ENCODE data around the gene PLK3. TPM values are rescaled to one million over a fixed set of nuclear protein-coding genes. Genes with fewer than 3 reads are reported as not detected.
"Not testable (repeated sequence)": the region's sequence is repeated elsewhere in the genome, so short reads cannot be mapped to it uniquely, and the experiment has no call there.

Gene PLK3
- total RNA-seq, 1 donor from 2014 or later: 26.1 TPM

DNA sequence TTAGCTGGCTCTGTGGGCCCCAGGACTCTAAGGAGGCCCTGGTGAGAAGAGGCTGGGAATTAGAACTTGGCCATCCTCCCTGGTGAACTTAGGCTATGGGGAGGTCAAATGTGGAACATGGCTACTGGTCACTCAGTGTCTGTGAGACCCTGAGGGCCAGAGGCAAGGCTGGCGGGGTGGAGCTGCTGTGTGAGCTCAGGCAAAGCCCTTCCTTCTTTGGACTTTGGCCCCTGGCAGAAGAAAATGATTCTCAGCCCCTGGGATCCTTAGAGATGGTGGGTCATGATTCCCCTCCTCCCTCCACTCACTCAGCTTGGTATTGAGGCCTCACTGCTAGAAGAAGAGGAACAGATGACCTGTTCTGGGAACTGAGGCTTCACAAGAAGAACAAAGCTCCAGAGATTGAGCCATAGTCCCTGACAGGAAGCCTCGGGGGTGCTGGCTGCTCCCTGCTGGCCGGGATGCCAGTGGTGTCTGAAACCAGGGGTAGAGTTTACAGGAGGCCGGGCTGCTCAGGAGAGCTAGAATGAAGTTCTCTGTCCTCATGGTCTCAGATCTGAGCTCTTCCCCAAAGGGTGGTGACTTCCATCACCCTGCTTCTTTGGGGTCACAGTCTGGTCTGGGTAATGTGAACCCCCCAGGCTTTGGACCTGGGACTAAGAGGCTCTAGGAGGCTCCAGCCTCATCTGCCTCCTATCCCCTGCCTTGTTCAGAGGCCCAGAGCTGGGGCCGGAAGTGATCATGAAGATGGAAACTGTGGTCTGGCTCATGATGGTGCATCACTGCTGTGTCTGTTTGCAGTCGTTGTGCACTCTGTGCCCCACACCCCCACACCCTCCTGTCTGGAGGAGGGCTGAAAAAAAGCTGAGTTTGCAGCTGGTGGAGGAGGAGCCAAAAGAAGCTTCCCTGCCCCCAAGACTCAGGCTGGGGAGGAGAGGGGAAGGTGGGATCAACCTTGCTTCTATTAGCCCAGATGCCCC, 9.1 kb downstream of the PLK3 start:
- peak; percentile 38 for DNase-seq

DNA sequence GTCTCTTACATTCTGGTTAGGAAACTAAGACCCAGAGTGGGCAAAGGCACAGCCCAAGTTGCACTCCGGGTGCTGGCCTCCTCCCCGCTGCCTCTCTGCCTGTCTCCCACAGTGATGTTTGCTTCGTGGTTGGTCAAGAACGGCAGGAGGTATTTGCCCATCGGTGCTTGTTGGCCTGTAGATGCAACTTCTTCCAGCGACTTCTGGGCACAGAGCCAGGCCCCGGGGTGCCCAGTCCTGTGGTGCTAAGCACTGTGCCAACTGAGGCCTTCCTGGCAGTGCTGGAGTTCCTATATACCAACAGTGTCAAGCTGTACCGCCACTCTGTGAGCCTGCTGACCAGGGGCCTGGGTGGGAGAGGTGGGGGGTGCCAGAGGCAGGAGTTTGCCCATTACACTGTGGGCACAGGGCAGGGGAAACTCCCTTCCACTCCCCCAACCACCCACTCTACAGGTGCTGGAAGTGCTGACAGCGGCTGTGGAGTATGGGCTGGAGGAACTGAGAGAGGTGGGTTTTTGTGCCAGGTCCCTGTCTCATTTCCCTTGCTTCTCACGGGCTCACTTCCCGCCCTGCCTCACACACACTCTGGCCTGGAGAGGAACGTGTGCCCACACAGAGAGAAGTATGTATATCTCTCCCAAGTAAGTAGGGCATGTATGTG, 10.1 kb downstream of the PLK3 start:
- no peak for DNase-seq

DNA sequence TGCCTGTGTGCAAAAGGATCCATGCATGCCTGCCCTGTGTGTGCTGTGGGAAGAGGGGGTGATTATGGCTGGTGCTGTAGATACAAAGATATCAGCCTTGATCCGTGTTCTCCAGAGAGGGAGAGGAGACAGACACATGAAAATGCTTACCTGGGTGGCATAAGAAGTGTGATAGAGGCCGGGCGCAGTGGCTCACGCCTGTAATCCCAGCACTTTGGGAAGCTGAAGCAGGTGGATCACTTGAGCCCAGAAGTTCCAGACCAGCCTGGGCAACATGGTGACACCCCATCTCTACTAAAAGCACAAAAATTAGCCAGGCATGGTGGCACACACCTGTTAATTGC, 10.6 kb downstream of the PLK3 start:
- DNase-seq: not testable (repeated sequence)

DNA sequence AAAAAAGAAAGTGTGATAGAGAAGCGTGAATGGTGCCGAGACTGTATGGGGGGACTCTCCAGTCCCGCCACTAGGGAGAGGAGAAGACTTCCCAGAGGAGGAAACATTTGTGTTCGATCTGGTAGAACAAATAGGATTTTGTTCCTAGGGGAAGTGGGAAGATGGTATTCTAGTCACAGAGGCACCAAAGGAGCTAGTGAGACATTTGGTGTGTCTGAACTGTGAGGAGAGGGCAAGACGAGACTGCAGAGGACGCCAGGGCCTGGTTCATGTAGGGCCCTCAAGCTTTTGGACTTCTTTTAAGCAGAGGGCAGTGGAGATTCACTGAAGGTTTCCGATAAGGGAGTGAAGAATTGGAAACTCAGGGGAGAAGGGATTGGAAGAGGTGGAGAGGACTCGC, 11.1 kb downstream of the PLK3 start:
- no peak for DNase-seq

DNA sequence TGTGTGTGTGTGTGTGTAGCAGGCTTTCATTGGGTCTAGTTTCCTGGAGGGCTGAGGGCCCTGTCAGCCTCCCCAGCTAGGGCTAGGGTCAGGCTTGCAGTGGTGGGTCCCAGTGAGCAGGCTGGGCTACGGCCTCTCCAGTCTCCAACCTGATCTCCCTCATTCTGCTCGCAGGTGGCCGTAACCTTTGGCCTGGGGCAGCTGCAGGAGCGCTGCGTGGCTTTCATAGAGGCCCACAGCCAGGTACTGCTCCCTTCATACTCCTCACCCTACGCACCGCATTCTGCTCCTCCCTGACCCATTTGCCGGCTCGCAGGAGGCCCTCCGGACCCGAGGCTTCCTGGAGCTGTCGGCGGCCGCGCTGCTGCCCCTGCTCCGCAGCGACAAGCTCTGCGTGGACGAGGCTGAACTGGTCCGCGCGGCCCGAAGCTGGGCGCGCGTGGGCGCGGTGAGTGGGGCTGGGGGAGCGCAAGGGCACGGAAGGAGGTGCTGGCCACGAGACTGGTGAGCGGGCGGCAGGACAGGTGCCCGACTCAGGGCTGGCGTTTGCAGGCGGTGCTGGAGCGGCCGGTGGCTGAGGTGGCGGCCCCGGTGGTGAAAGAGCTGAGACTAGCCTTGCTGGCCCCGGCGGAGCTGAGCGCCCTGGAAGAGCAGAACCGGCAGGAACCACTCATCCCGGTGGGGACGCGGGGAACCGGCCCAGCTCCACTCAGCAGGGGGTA, 12.8 kb downstream of the PLK3 start:
- DNase-seq: no peak

DNA sequence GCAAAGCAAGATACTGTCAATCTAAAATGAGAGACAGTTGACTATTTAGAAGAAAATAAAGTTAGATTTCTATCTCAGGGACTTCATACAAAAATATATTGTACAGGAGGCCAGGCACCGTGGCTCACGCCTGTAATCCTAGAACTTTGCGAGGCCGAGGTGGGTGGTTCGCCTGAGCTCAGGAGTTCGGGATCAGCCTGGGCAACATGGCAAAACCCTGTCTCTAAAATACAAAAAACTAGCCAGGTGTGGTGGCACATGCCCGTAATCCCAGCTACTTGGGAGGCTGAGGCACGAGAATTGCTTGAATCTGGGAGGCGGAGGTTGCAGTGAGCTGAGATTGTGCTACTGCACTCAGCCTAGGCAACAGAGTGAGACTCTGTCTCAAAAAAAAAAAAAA, 15.7 kb downstream of the PLK3 start:
- not testable (repeated sequence) for DNase-seq

DNA sequence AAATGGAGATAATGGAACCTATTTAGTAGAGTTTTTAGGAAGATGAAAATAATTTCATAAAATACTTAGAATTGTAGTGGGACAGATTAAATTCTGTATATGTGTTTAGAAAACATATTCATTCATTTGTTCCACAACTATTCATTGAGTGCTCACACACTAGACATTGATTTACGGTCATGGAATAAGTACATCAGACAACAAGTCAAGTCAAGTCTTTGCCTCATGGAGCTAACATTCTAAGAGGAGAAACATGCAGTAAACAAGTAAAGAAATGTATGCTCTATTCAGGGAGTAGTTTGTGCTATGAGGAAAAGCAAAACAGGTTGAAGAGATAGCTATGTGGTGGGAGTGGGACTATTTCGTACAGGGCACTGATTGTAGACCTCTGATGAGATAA, 17.1 kb downstream of the PLK3 start:
- no peak for DNase-seq

DNA sequence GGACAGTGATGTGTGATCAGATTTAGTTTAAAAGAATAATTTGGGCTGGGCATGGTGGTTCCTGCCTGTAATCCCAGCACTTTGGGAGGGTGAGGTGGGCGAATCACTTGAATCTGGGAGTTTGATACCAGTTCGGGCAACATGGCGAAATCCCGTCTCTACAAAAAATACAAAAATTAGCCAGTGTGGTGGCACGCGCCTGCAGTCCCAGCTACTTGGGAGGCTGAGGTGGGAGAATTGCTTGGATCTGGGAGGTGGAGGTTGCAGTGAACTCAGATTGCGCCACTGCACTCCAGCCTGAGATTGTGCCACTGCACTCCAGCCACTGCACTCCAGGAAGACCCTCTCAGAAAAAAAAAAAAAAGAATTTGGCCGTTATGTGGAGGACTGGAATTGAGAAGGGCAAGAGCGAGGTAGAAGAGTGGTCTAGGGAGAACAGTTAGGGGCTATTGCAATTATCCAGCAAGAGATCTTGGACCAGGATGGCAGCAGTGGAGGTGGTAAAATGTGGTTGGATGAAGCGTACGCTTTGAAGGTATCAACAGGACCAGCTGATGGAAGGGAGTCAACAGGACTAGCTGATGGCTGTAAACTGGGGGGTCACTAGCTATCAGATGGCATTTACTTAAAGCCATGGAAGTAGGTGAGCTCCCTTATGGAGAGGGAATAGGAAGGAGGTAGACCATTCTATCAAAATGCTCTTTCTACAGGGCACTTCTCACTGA, 17.8 kb downstream of the PLK3 start:
- DNase-seq: no peak

DNA sequence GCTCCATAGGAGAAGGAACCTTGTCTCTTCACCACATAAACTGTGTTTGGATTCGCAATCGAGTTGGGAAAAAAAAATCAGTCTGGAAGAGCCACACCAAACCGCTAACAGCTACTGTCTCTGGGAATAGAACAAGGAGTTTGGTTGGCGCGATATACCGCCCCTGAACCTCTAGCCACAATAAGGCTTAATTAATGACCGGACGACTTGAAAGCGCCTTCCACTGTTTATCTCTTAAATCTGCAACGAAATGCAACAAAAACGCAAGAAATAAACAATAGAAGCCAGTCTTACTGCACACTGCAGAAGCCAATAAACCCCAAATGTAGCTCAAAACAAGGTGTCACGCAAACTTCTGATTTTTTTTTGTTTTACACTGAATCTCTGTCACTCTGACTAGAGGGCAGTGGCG, 19.0 kb downstream of the PLK3 start:
- DNase-seq: peak; percentile 66

DNA sequence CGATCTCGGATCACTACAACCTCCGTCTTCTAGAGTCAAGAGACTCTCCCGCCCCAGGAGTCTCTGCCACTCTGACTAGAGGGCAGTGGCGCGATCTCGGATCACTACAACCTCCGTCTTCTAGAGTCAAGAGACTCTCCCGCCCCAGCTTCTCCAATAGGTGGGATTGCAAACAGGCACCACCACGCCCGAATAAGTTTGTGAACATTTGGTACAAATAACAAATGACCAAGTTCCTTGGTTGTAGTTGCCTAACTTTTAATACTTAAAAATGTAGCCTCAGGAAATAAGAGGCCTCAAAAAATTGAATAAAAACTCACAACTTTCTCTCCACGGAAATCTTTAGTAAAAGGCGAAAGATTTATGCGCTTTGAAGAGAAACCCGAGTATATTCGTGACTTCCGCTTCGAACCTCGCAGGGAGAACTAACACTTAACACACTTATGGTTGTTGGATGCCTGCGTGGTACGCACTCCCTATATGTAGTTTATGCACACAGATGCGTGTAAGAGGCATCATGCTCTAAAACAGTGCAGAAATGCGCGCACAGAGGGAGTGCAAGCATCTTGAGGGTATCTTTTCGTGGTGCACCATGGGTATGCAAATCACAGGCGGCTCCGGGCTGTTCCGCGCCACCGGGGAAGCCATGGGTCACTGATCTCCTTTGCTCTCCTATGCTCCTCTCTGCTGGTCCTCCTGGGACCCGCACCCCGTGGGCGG, 19.6 kb downstream of the PLK3 start:
- DNase-seq: peak; percentile 91

DNA sequence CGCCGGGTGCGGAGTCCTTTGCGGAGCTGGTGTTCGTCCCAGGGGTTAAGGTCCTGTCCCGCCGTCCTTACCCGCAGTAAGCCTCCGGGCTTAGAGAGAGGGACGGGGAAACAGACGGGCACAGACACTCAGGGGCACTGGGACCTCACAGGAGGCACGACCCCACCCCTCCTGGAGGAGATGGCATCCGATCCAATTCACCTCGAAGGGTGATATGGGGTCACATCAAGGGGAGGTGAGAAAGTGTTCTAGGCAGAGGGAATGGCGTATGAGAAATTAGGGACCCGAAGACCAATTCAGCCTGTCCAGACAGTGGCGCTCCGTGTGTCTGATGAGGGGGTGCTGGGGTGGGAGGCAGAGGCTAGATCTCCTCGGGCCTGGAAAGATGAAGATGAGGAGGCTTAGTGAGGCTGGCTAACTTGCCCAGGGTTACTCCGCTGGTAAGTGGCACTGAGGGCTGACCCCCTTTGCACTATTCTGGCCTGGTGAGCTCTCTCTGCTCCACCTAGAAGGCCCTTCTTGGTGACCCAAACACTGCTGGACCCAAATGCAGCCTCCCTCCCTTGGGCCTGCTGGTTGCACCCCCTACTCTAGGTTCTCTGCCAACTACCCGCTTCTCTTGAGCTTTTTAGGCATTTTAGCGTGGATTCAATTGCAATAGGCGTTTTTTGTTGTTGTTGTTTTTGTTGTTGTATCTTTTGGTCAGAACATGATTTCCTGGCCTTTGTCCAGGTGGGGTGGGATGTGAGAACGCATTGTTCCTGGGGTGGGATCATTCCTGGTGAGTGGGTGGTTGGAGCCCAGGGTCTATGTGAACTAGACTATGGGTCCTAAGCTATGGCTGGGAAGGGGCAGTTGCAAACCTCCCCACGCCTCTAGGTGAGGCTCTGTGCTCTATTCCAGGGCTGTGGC, 20.4 kb downstream of the PLK3 start:
- no peak for DNase-seq

DNA sequence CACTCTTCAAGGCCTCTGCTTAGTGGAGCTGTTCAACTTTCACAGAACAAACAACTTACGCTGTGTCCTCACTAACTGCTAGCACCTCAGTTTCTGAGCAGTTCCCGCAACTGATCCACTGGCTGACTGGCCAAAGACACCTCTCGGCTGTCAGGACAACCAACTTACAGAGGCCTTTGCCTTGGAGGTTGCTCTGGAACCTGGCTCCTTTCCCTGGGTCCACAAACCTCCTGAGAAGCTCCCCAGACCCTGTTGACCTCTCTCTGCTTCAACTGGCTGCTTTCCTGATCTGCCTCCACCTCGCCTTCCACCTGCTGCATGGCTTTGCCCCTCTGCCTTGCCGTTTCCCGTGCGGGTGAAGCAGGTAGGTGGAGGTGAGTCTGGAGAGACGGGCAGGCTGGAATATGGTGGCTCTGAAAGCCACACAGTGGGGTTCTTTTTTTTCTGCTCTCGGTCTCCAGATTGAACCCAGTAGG, 21.1 kb downstream of the PLK3 start:
- no peak for DNase-seq

DNA sequence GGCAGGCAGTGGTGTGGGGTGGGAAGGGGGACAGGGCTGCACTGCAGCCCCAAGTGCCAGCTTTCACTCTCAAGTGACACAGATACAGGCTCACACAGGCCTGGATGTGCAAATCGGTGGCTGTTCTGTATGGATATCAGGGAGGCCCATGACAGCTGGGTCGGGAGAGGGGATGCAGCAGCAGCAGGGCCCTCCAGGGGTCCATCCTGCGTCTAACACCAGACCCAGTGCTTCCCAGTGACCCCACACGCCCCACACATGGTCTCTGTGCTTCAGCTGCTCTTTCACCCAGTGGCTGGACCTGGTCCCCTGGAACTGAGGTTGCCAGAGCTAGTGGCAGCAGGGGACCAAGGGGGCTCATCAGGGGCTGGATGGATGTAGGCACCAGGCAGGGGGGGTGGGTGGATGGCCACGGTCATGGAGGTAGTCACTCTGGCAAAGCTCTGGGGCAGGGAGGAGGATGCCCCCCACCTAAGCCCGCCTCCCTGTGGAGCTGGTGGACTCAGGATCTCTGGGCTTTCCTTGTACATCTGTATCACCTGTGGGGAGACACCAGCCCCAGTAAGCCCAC, 22.0 kb downstream of the PLK3 start:
- no peak for DNase-seq

DNA sequence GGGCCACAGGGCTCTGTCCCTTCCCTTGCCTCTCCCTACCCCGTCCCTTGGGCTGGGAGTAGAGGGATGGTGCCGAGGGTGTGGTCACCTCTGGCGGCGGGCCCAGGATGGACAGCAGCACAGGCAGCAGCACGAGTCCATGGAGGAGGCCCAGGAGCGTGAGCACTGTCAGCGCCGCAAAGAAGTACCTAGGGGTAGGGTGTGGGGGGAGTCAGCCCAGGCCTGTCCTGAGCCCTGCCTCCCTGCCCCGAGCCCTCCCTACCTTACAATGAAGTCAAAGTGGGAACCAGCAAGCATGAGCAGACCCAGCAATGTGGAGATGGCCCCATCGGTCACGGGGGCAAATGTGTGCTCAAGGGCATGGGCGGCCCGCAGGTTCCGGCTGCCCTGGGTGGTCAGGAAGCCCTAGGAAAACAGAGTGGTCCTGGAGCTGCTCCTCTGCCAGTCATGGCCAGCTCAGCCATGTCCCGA, 22.8 kb downstream of the PLK3 start:
- no peak for DNase-seq

DNA sequence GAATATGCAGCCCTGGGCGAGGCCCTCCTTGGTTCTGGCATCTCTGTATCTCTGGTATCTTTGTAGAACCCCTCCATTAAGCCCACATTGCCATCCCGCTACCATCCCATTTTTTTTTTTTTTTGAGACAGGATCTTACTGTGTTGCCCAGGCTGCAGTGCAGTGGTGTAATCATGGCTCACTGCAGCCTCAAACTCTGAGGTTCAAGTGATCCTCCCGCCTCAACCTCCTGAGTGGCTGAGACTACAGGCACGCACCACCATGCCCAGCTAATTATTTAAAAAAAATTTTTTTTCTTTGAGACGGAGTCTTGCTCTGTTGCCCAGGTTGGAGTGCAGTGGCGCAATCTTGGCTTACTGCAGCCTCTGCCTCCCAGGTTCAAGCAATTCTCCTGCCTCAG, 24.2 kb downstream of the PLK3 start:
- DNase-seq: not testable (repeated sequence)

DNA sequence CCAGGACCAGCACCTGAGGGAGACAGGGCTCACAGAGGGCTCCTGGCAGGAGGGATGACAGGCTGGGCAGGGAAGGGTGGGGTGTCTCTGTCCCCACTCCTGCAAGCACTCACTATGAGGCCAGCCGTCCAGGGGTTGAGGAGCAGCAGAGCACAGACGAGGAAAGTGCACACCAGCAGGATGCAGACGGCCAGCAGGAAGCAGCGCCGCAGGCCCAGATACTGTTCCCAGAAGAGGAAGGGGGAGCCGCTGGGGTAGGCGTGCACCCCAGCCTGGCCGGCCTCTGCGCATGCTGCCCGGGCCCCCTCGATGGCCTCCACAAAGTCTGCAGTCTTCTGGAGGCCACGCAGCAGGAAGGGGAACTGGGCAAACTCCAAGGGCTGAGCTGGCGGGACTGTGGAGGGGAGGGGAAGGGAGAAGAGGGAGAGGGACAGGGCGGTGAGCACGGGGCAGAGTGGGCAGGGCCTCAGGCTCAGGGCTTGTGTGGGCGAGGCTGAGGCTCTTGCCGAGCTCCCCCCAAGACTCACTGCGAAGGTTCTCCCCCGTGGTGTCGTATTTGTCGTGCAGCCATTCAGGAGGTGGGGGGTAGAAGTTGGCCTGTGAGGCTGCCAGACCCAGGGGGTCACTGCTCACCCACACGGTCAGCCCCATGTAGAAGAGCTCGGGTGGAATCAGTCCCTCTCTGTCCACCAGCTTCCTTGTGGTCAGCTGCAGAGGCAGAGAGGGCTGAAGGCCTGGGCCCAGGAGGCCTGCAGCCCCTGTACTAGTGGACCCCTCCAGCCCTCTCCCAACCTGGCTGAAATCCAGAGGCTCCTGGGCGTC, 26.4 kb downstream of the PLK3 start:
- no peak for DNase-seq

DNA sequence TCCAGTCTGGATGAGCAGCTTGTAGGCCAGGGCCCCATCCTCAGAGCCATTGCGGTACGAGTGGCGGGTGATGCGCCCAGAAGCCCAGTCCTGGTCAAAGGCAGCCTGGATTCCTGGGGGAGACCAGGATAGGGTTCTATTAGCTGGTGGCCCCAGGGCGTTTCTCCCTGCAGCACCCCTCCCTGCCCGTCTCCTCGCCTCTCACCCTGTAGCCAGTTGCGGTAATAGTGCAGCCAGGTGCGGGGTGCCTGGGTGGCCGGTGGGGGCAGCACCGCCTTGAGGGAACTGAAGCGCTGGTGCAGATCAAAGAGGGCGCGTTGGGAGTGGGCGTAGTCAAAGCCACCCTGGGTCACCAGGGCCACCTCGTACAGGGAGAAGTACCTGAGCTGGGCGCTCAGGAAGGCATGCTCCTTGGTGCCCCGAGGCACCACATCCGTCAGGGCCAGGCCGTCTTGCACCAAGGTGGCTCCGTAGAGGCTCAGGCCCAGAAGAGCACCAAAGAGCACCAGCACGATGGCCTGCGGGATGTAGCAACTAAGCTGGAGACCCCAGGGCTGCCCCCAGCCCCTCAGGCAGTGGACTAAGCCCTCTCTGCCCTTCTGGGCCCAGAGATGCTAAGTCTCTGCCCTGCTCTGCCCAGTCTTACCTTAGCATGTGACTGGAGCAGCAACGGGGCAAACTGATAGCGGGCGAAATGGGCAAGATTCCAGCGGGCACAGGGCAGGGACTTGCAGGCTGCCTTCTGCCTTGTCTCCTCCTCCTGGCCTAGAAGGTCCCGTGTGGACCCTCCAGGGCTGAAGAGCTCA, 27.2 kb downstream of the PLK3 start:
- DNase-seq: no peak
